Coronary artery (tissue), 2 donors: ENCODE measurements around the gene JAKMIP3.

Experiments used
- DNase-seq: peaks from one replicate; pipeline ENCODE4 v3.0.0-alpha.2; 2017; ENCODE audit warnings: low spot score
- H3K27ac ChIP-seq, 2 donors: fragments of 200-600 bp; sonication (generic); one replicate each; pipeline ENCODE4 v1.5.1; 2016 to 2019
- H3K4me3 ChIP-seq: fragments of 200-600 bp; sonication (generic); 2 replicates; pipeline ENCODE4 v1.5.1; 2016; ENCODE audit warnings: mild to moderate bottlenecking, moderate library complexity
- TF ChIP-seq, protein P1 (sequence below): fragments of 200-600 bp; sonication (generic); IDR thresholded peaks from one replicate; pipeline ENCODE4 v1.5.1; 2019; ENCODE audit warnings: antibody characterized with exemption

The JAKMIP3 gene

DNA sequence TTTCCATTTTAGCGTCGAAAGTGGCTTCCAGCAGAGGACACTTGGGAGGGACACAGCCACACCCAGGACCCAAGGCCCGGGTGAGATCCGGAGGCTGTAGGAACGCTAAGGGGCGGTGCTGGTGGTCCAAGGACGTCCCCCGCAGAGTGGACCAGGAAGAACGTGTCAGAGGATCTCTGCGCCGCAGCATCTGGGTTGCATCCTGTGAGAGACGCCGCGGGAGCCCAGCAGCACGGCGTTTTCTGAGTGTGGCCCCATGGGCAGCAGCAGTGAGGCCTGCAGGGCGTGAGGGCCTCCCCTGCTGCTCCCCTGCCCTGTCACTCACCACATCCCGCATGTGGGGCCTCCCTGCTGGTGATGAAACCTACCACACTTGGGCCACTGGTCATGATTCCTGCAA is 43.5 kb upstream of the JAKMIP3 start:
- Histone ChIP-seq H3K27ac (no peak overlapping the region), H3K4me3 (no peak overlapping the region)
- no peak for DNase-seq
- TF ChIP-seq, protein P1, sequence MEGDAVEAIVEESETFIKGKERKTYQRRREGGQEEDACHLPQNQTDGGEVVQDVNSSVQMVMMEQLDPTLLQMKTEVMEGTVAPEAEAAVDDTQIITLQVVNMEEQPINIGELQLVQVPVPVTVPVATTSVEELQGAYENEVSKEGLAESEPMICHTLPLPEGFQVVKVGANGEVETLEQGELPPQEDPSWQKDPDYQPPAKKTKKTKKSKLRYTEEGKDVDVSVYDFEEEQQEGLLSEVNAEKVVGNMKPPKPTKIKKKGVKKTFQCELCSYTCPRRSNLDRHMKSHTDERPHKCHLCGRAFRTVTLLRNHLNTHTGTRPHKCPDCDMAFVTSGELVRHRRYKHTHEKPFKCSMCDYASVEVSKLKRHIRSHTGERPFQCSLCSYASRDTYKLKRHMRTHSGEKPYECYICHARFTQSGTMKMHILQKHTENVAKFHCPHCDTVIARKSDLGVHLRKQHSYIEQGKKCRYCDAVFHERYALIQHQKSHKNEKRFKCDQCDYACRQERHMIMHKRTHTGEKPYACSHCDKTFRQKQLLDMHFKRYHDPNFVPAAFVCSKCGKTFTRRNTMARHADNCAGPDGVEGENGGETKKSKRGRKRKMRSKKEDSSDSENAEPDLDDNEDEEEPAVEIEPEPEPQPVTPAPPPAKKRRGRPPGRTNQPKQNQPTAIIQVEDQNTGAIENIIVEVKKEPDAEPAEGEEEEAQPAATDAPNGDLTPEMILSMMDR: no peak

DNA sequence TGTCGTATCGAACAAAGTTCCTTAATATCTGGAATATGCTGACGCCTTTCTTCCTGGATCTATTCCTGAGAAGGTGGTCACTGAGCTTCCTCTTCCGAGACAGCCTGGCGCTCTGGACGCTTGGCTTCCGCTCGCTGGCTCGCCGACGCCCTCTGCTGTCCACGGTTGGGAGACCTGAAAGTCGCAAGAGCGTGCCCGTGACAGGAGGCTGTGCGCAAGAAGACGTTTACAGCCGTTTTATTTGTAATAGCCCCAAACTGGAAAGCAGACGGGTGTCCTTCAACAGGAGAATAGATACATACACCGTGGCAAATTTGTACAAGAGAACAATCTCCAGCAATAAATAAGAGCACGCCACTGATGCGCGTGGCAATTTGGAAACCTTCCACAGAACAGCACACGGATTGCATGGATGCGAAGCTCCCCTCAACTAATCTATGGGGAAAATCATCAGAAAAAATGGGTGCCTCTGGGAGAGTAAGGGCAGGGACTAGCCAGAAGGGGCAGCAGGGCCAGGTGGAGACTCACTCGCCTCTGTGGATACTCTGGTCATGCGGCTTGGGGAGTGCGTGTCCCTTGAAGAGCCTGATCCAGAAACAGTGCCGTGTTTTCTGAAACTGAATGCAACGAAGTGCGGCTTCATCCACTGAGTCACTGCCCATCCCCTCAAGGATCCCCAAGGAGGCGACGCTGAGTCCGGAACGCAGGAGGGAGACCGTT is 42.5 kb upstream of the JAKMIP3 start:
- DNase-seq: peak; percentile 79
- Histone ChIP-seq H3K4me3 (peak overlapping the region; percentile 57), H3K27ac (no peak overlapping the region)
- TF ChIP-seq, protein P1: peak; percentile 65

DNA sequence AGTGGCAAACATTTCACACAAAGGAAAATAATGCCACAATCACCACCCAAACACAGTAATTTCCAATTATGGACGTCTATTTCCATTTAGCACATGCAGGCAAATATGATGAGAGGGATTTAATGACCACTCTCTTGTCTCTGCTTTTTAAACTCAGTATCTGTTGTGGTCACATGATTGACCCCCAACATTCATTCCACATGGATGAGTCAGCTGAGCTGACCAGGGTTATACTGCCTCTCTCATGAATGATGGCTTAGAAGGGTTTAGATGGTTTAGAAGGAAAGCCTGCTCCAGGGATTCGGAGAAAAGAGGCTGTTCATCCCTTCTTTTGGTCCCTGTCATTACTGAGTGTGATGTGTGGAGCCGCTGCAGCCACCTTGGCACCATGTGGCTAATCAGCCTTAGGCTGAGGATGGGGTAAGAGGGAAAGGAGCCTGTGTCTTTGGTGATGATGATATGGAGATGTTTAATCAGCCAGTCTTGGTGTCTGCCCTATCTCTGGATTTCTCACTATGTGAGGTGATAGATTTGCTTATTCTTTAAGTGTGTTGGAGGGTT is 38.2 kb upstream of the JAKMIP3 start:
- TF ChIP-seq, protein P1: no peak

DNA sequence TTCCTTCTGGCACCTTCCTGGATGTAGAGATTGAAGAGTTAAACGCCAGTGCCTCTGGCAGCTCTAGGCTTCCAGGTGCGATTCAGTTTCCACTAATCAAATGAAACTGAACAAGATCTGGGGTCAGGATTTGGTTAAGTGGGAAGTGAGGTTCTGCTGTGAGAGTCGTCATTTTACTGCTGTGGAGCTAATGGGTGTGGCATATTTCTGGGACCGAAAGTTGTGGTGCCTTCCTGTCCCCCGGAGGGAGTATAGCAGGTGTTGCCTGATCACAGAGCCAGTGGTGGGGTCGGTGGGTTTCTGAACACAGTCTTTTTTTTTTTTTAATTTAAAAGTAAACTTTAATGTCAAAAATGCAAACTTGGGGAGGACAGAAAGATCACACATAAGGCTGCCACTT is 37.0 kb upstream of the JAKMIP3 start:
- H3K4me3 ChIP-seq: no peak overlapping the region
- H3K27ac ChIP-seq: no peak overlapping the region
- TF ChIP-seq, protein P1: no peak
- DNase-seq: no peak

More for the DNA sequence above, 38.2 kb upstream of the JAKMIP3 start:
- Histone ChIP-seq H3K27ac (no peak overlapping the region), H3K4me3 (no peak overlapping the region)
- DNase-seq: no peak

DNA sequence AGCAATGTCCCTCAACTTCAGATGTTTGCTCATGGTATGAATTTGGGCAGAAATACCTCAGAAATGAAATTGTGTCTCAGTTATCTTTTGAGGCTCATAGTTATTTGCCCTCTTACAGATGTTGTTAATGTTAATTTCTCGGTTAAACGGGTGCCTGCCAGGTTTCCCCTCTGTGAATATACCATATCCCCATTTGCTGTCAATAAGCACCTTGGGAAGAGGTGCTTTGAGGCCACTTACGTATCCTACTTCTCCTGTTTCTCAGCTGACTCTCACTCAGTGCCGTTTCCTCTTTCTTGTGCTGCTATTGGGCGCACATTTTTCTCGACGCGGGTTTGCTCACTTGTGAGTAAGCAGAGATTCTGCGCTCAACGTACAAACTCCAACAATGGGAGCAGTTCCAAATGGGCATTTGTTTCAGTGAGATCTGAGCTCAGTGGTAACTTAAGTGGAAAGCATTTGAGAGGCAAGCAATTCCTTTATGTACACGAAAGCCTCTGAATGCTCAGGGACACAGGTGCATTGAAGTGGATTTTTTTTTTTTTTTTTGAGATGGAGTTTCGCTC is 34.8 kb upstream of the JAKMIP3 start:
- no peak for DNase-seq
- Histone ChIP-seq H3K4me3 (no peak overlapping the region), H3K27ac (no peak overlapping the region)
- TF ChIP-seq, protein P1: no peak

DNA sequence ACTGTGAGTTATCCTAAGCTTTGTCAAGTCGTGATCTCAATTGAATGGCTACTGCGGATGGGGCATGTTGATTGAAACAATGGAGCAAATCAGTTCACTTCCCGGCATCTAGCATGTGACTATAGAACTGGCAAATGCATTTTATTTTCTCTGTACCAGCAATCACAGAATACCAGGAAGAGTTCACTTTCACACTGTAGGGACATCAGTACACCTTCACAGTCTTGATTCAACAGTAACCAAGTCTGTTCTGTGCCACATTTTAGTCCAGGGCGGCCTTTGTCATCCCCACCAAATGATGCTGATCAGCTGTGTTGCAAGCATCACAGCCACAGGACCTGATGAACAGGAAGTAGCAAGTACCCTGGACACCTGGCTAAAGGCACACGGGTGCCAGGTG is 32.1 kb upstream of the JAKMIP3 start:
- Histone ChIP-seq H3K4me3 (no peak overlapping the region), H3K27ac (no peak overlapping the region)
- DNase-seq: no peak
- TF ChIP-seq, protein P1: no peak

DNA sequence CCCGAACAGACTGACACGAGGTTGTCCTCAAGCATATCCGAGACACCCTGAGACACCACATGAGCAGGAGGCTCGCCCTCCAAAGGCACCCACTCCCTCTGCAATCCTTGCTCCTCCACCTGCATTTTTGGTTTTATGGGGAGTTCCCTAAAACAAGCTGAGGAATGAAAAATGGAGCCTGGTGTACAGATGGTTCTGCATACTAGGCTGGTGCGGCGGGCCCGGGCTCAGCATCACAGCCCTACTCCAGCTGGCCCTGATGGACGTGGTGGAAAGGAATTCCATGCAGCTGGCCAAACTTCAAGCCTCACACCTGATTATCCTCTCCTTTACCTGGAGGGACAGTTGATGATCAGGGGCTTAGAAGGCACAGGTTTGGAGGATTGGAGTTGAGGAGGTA is 30.3 kb upstream of the JAKMIP3 start:
- Histone ChIP-seq H3K27ac (no peak overlapping the region), H3K4me3 (no peak overlapping the region)
- no peak for DNase-seq
- TF ChIP-seq, protein P1: no peak
